ENCODE data around the gene FEM1A. TPM values are rescaled to one million over a fixed set of nuclear protein-coding genes. Genes with fewer than 3 reads are reported as not detected.

Gene FEM1A
- total and polyA plus RNA-seq, 9 of the 15 experiments (the other 6 are each of a cell fraction or from before 2014, with no cell fraction given) = 0.08 to 19.0 (median 6.8) TPM

- CTCF ChIA-PET (ENCODE audit: low intra/inter-chr PET ratio) = interaction anchor here (0.6 kb wide), 1 partner anchor 14 kb away, joined by 10 read pairs; no protein-coding TSS in a partner anchor
- Histone ChIP-seq H3K4me3 (no peak overlapping the region), H3K9me3 (replicated peaks; ENCODE audit: control insufficient read depth, insufficient read depth, low read depth, low read length) (no peaks in the 10 kb centered on the region)
These were observed 57.5 kb downstream of the FEM1A start for GRCh38 chr19:4849019-4849418.

More at GRCh38 chr19:4849019-4849418, 57.5 kb downstream of the FEM1A start:
- H3K9me1 ChIP-seq (ENCODE audit: control insufficient read depth, insufficient read depth, low read length) = no peaks in the 10 kb centered on the region
- peaks cover 47% of the 10 kb centered on the region; the same call in 2 of the 3 replicates for H3K36me3 ChIP-seq (ENCODE audit: control insufficient read depth, insufficient read depth, low read length)
- intact Hi-C loops (cut with micrococcal nuclease) = no loop called here
- WGBS (ENCODE audit: insufficient coverage, low coverage, missing lambda C conversion rate) = 92% methylated on average over 7 of the region's 7 CpGs
- in situ Hi-C loops (cut with MboI) = no loop called here
- POLR2A ChIA-PET = interaction anchor here (1.0 kb wide), 1 partner anchor 15 kb away, joined by 3 read pairs; no protein-coding TSS in a partner anchor
- no peak overlapping the region for H3K4me2 ChIP-seq (ENCODE audit: insufficient read depth, low read length)
- no peak overlapping the region for H2AFZ ChIP-seq (ENCODE audit: low read depth, low read length)
- no TSS peak for BruUV-seq (replicated peaks)
- ATAC-seq (no peak), DNase-seq (ENCODE audit: extremely low read depth in 1 of 4, low spot score in 3 of 4) (no peak), FAIRE-seq (no peak)
- TF ChIP-seq ZNF121 (CRISPR knock-in tag; conservative IDR thresholded peaks at IDR 0.05) (peak; percentile 61), ZNF717 (CRISPR knock-in tag; IDR thresholded peaks at IDR 0.05) (no peak)
- no peaks in the 10 kb centered on the region for H4K20me1 ChIP-seq (replicated peaks; ENCODE audit: control insufficient read depth, insufficient read depth, low read length)
- H3K9ac ChIP-seq (ENCODE audit: insufficient read depth in 1 of 2, low read depth in 2 of 2, low read length in 2 of 2) = no peak overlapping the region
- no peaks in the 10 kb centered on the region for H3K79me2 ChIP-seq (ENCODE audit: control insufficient read depth, insufficient read depth, low read length)
- H3K27ac ChIP-seq (ENCODE audit: extremely low read depth, low read depth, low read length) = no peak overlapping the region
- H3K4me1 ChIP-seq (replicated peaks in 1 of 2; ENCODE audit: control insufficient read depth in 2 of 2, insufficient read depth in 2 of 2, low read length in 2 of 2) = peaks cover 0 to 10% of the 10 kb centered on the region in 2 experiments; a peak in 2 of 5 replicates
- no peaks in the 10 kb centered on the region for H3K27me3 ChIP-seq (ENCODE audit: control insufficient read depth in 2 of 2, insufficient read depth in 2 of 2, low read length in 2 of 2)

Small RNAs within 50 kb of the gene (microRNA-seq; reads per million reads assigned to microRNA genes)
- 4.9 reads per million, percentile 46 among the genes with 10 or more reads in this experiment for gene MIR7-3 (ENCODE audit: borderline microRNAs expressed)

Small RNAs within 50 kb of the gene (small RNA-seq; reads per million reads assigned to genes)
- gene MIR7-3 = not detected

Other genes starting within 250 kb of the FEM1A start
Only the 7 nearest of the 9 such genes appear.
- 4.0 and 4.4 TPM in 2 replicates for gene TNFAIP8L1, start 152.2 kb upstream of the FEM1A start, total RNA-seq (2014; rRNA removed)
- 4.3 and 4.6 TPM in 2 replicates for gene TNFAIP8L1, start 152.2 kb upstream of the FEM1A start, total RNA-seq (2014; rRNA removed; fragmentation: Illumina TruSeq; extraction: Trizol)
- 4.9 and 5.4 TPM in 2 replicates for gene TNFAIP8L1, start 152.2 kb upstream of the FEM1A start, total RNA-seq (2015; rRNA removed; fragmentation: Illumina TruSeq; extraction: Trizol)
- 6.5 and 9.3 TPM in 2 replicates for gene TNFAIP8L1, start 152.2 kb upstream of the FEM1A start, total RNA-seq (2021)
- gene TNFAIP8L1, start 152.2 kb upstream of the FEM1A start, polyA plus RNA-seq (2011; rRNA removed) = 5.7 and 8.0 TPM in 2 replicates
- 6.6 and 7.3 TPM in 2 replicates for gene TNFAIP8L1, start 152.2 kb upstream of the FEM1A start, polyA plus RNA-seq (2014; fragmentation: Illumina TruSeq; extraction: Trizol)
- 1 to 10 TPM in 1 of 2 experiments, under 1 TPM in 1; 0.69 to 1.0 TPM for gene TNFAIP8L1, start 152.2 kb upstream of the FEM1A start, polyA plus RNA-seq (2014; fragmentation: Nextera tagmentation; extraction: Ambion mirVana)
- 6.8 and 7.3 TPM in 2 replicates for gene TNFAIP8L1, start 152.2 kb upstream of the FEM1A start, polyA plus RNA-seq (2014; rRNA removed)
- gene MYDGF, start 121.4 kb upstream of the FEM1A start, total RNA-seq (2014; rRNA removed) = 131 and 143 TPM in 2 replicates
- 52.2 and 67.5 TPM in 2 replicates for gene MYDGF, start 121.4 kb upstream of the FEM1A start, total RNA-seq (2014; rRNA removed; fragmentation: Illumina TruSeq; extraction: Trizol)
- 81.6 and 83.0 TPM in 2 replicates for gene MYDGF, start 121.4 kb upstream of the FEM1A start, total RNA-seq (2015; rRNA removed; fragmentation: Illumina TruSeq; extraction: Trizol)
- gene MYDGF, start 121.4 kb upstream of the FEM1A start, total RNA-seq (2021) = 91.5 and 96.7 TPM in 2 replicates
- 82.1 and 86.0 TPM in 2 replicates for gene MYDGF, start 121.4 kb upstream of the FEM1A start, polyA plus RNA-seq (2011; rRNA removed)
- gene MYDGF, start 121.4 kb upstream of the FEM1A start, polyA plus RNA-seq (2014; fragmentation: Illumina TruSeq; extraction: Trizol) = 60.5 and 66.6 TPM in 2 replicates
- 10 to 100 TPM in 1 of 2 experiments, 1 to 10 TPM in 1; 4.2 to 12.6 TPM for gene MYDGF, start 121.4 kb upstream of the FEM1A start, polyA plus RNA-seq (2014; fragmentation: Nextera tagmentation; extraction: Ambion mirVana)
- 141 and 166 TPM in 2 replicates for gene MYDGF, start 121.4 kb upstream of the FEM1A start, polyA plus RNA-seq (2014; rRNA removed)
- gene DPP9, start 67.9 kb upstream of the FEM1A start, total RNA-seq (2014; rRNA removed) = 43.0 and 64.9 TPM in 2 replicates
- gene DPP9, start 67.9 kb upstream of the FEM1A start, total RNA-seq (2014; rRNA removed; fragmentation: Illumina TruSeq; extraction: Trizol) = 12.7 and 16.0 TPM in 2 replicates
- gene DPP9, start 67.9 kb upstream of the FEM1A start, total RNA-seq (2015; rRNA removed; fragmentation: Illumina TruSeq; extraction: Trizol) = 23.6 and 24.5 TPM in 2 replicates
- gene DPP9, start 67.9 kb upstream of the FEM1A start, total RNA-seq (2021) = 60.0 and 66.7 TPM in 2 replicates
- gene DPP9, start 67.9 kb upstream of the FEM1A start, polyA plus RNA-seq (2011; rRNA removed) = 5.4 and 7.1 TPM in 2 replicates
- gene DPP9, start 67.9 kb upstream of the FEM1A start, polyA plus RNA-seq (2014; fragmentation: Illumina TruSeq; extraction: Trizol) = 33.5 and 50.1 TPM in 2 replicates
- 1 to 10 TPM in 1 of 2 experiments, under 1 TPM in 1; 0.90 to 1.1 TPM for gene DPP9, start 67.9 kb upstream of the FEM1A start, polyA plus RNA-seq (2014; fragmentation: Nextera tagmentation; extraction: Ambion mirVana)
- 27.8 and 30.6 TPM in 2 replicates for gene DPP9, start 67.9 kb upstream of the FEM1A start, polyA plus RNA-seq (2014; rRNA removed)
- gene TICAM1, start 40.0 kb downstream of the FEM1A start, total RNA-seq (2014; rRNA removed) = 1.5 and 2.7 TPM in 2 replicates
- gene TICAM1, start 40.0 kb downstream of the FEM1A start, total RNA-seq (2014; rRNA removed; fragmentation: Illumina TruSeq; extraction: Trizol) = 0.77 and 0.98 TPM in 2 replicates
- gene TICAM1, start 40.0 kb downstream of the FEM1A start, total RNA-seq (2015; rRNA removed; fragmentation: Illumina TruSeq; extraction: Trizol) = 2.1 and 2.8 TPM in 2 replicates
- 11.5 and 11.6 TPM in 2 replicates for gene TICAM1, start 40.0 kb downstream of the FEM1A start, total RNA-seq (2021)
- gene TICAM1, start 40.0 kb downstream of the FEM1A start, polyA plus RNA-seq (2011; rRNA removed) = 0.47 and 1.2 TPM in 2 replicates
- gene TICAM1, start 40.0 kb downstream of the FEM1A start, polyA plus RNA-seq (2014; fragmentation: Illumina TruSeq; extraction: Trizol) = 3.1 and 7.1 TPM in 2 replicates
- gene TICAM1, start 40.0 kb downstream of the FEM1A start, polyA plus RNA-seq (2014; fragmentation: Nextera tagmentation; extraction: Ambion mirVana) = under 1 TPM; 0.07 to 0.11 TPM
- 4.7 and 5.7 TPM in 2 replicates for gene TICAM1, start 40.0 kb downstream of the FEM1A start, polyA plus RNA-seq (2014; rRNA removed)
- 68.9 and 91.1 TPM in 2 replicates for gene PLIN3, start 75.9 kb downstream of the FEM1A start, total RNA-seq (2014; rRNA removed)
- gene PLIN3, start 75.9 kb downstream of the FEM1A start, total RNA-seq (2014; rRNA removed; fragmentation: Illumina TruSeq; extraction: Trizol) = 21.5 and 22.0 TPM in 2 replicates
- 46.6 and 46.7 TPM in 2 replicates for gene PLIN3, start 75.9 kb downstream of the FEM1A start, total RNA-seq (2015; rRNA removed; fragmentation: Illumina TruSeq; extraction: Trizol)
- 75.1 and 75.6 TPM in 2 replicates for gene PLIN3, start 75.9 kb downstream of the FEM1A start, total RNA-seq (2021)
- gene PLIN3, start 75.9 kb downstream of the FEM1A start, polyA plus RNA-seq (2011; rRNA removed) = 43.1 and 53.5 TPM in 2 replicates
- gene PLIN3, start 75.9 kb downstream of the FEM1A start, polyA plus RNA-seq (2014; fragmentation: Illumina TruSeq; extraction: Trizol) = 31.7 and 59.9 TPM in 2 replicates
- gene PLIN3, start 75.9 kb downstream of the FEM1A start, polyA plus RNA-seq (2014; fragmentation: Nextera tagmentation; extraction: Ambion mirVana) = 1 to 10 TPM; 7.5 to 9.8 TPM
- 52.2 and 56.2 TPM in 2 replicates for gene PLIN3, start 75.9 kb downstream of the FEM1A start, polyA plus RNA-seq (2014; rRNA removed)
- not detected in 2 replicates for gene ARRDC5, start 111.2 kb downstream of the FEM1A start, total RNA-seq (2014; rRNA removed)
- gene ARRDC5, start 111.2 kb downstream of the FEM1A start, total RNA-seq (2014; rRNA removed; fragmentation: Illumina TruSeq; extraction: Trizol) = not detected in 2 replicates
- not detected in 2 replicates for gene ARRDC5, start 111.2 kb downstream of the FEM1A start, total RNA-seq (2015; rRNA removed; fragmentation: Illumina TruSeq; extraction: Trizol)
- not detected in 2 replicates for gene ARRDC5, start 111.2 kb downstream of the FEM1A start, total RNA-seq (2021)
- not detected in 2 replicates for gene ARRDC5, start 111.2 kb downstream of the FEM1A start, polyA plus RNA-seq (2011; rRNA removed)
- gene ARRDC5, start 111.2 kb downstream of the FEM1A start, polyA plus RNA-seq (2014; fragmentation: Illumina TruSeq; extraction: Trizol) = not detected in 2 replicates
- not detected for gene ARRDC5, start 111.2 kb downstream of the FEM1A start, polyA plus RNA-seq (2014; fragmentation: Nextera tagmentation; extraction: Ambion mirVana)
- gene ARRDC5, start 111.2 kb downstream of the FEM1A start, polyA plus RNA-seq (2014; rRNA removed) = not detected in 2 replicates
- 65.5 and 73.3 TPM in 2 replicates for gene UHRF1, start 117.8 kb downstream of the FEM1A start, total RNA-seq (2014; rRNA removed)
- gene UHRF1, start 117.8 kb downstream of the FEM1A start, total RNA-seq (2014; rRNA removed; fragmentation: Illumina TruSeq; extraction: Trizol) = 16.8 and 17.7 TPM in 2 replicates
- 42.3 and 42.6 TPM in 2 replicates for gene UHRF1, start 117.8 kb downstream of the FEM1A start, total RNA-seq (2015; rRNA removed; fragmentation: Illumina TruSeq; extraction: Trizol)
- gene UHRF1, start 117.8 kb downstream of the FEM1A start, total RNA-seq (2021) = 91.4 and 101 TPM in 2 replicates
- gene UHRF1, start 117.8 kb downstream of the FEM1A start, polyA plus RNA-seq (2011; rRNA removed) = 8.7 and 16.7 TPM in 2 replicates
- 30.9 and 49.5 TPM in 2 replicates for gene UHRF1, start 117.8 kb downstream of the FEM1A start, polyA plus RNA-seq (2014; fragmentation: Illumina TruSeq; extraction: Trizol)
- 10 to 100 TPM in 1 of 2 experiments, 1 to 10 TPM in 1; 6.0 to 14.2 TPM for gene UHRF1, start 117.8 kb downstream of the FEM1A start, polyA plus RNA-seq (2014; fragmentation: Nextera tagmentation; extraction: Ambion mirVana)
- 44.0 and 47.4 TPM in 2 replicates for gene UHRF1, start 117.8 kb downstream of the FEM1A start, polyA plus RNA-seq (2014; rRNA removed)